IPS-NIHi7 (cell line): ENCODE measurements around the gene IMP4.

ENCODE experiments used
- DNase-seq: peaks from one replicate; pipeline ENCODE4 v3.0.0; 2012; ENCODE audit warnings: mixed read lengths; ENCODE audit errors: extremely low spot score

IMP4 gene

DNA sequence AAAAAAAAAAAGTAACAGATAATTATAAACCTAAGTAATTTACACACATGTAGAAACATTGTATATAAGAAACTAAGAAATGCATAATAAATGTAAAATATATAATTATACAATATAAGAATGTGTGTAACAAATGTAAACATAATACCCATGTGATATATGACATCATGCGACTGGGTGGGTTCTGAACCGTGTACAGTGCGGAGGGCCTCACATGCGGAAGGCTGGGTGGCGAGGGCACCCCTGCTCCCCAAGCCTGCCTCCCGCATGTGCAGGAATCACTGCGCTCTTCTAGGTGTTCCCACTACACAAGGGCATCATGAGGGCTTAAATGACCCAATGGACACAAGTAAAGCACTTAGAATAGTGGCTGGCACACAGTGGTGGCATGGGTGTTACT is 15.2 kb downstream of the IMP4 start:
- DNase-seq, result no peak

DNA sequence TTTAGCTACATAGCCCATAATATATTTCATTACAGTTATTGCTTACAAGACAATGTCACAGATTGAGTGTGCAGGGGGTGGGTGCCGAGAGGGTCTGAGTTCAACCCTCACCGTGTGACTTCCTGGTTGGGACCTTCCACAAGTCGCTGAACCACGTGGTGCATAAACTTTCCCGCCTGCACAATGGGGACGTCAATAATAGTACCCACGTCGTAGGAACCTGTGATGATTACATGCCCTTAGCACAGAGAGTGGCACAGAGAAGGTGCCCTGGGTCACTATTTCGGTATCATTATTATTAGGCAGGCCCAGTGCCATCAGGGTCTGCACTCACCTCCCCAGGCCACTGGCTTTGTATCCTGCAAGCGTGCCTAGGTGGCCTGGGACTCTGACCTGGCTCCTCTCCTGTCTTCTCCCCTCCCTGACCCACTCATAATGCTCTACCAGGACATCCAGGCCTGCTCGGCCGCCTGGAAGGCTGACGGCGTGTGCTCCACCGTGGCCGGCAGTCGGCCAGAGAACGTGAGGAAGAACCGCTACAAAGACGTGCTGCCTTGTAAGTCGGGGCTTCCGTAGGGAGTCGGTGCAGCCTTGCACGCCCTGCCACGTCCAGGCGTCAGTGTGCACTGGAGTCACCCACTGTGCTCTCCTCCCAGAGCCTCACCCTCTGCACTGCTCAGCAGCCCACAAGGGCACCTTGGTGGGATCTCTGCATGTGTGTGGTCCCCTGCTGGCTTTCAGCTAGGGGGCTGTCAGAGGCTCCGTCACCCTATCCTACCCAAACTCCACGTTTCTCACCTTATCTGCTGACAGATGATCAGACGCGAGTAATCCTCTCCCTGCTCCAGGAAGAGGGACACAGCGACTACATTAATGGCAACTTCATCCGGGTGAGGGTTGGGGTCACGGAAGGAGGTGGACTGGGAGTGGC is 16.0 kb downstream of the IMP4 start:
- no peak for DNase-seq

DNA sequence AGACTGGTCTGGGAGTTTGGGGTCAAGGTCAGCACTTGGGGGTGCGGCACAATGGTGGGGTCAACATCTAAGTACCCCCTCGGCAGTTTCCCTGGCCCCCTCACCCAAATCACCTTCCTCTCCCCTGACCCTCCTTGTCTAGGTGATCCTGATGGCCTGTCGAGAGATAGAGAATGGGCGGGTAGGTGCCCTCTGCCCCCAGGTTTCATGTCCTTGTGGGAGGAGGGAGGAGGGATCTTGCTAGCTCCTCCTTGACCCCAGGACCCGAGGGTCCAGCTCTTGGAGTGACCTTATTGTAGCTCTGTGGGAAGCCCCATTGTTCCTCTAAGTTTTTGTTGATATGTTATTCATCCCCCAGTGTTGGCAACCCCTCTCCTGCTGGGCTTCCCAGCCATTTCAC is 16.8 kb downstream of the IMP4 start:
- DNase-seq, result no peak

DNA sequence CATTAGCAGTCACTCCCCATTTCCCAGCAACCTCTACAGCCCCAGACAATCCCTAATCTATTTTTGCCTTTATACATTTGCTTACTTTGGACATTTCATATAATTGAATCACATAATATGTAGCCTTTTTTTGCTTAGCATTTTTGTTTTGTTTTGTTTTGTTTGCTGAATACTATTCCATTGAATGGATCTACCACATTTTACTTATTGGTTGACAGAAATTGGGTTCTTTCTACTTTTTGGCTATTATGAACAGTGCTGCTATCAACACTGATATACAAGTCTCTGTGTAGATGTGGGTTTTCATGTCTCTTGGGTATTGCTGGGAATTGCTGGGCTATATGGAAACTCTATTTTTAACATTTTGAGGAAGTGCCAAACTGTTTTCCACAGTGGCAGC is 20.8 kb downstream of the IMP4 start:
- no peak for DNase-seq

DNA sequence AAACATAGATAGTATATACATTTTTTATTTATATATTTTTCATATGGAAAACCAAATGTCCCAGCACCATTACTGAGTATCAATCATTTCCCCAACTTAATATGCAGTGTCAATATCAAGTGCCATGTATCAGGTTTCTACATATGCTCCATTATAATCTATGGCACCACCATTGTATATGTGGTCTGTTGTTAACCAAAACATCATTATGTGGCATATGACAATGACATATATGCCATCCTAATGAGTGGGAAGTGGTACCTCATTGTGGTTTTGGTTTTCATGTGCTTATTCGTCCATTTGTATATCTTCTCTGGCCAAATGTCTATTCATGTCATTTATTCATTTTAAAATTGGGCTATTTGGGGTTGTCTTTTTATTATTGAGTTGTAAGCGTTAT is 22.4 kb downstream of the IMP4 start:
- no peak for DNase-seq

DNA sequence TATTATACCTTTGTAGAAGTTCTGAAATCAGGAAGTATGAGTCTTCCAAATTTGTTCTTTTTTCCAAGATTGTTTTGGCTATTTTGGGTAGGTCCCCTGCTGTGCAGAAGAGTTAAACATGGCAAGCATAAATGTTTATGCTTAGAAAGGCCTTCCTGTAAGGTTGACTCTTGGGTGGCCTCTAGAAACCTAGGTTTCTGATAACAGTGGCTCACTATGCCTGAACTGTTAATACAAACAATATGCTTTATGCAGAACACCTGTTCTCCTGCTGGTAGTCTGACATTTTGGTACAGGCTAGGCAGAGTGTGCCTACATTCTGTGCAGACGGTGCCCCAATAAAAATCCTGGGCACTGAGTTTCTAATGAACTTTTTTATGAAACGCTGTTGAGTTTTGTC is 23.3 kb downstream of the IMP4 start:
- no peak for DNase-seq

DNA sequence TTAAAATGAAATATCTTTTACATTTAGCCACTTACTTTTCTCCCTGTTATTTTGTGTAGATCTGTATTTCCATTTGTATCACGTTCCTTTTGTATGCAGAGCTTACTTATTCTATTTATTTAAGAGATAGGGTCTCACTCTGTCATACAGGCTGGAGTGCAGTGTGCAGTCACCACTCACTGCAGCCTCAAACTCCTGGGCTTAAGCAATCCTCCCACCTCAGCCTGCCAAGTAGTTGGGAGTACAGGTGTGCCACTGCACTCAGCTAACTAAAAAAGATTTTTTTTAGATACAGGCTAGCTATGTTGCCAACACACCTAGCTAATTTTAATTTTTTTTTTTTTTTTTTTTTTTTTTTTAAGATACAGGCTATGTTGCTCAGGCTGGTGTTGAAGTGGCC is 24.0 kb downstream of the IMP4 start:
- no peak for DNase-seq

DNA sequence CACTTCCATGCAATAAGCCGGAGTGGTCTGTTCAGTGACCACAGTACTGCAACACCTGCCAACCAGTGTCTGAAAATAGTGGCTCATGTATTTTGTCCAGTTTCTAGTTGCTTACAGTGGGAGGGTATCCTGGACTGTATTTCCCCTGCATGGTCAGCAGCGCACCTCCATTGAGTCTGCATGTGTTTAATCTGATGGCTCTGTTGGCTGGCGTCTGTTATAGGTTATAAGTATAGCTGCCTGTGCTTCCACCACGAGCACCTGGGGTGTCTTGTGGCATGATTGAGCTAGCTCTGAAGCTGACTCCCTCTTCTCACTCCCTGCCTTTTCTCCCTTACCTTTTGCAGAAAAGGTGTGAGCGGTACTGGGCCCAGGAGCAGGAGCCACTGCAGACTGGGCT is 26.1 kb downstream of the IMP4 start:
- DNase-seq, result no peak

DNA sequence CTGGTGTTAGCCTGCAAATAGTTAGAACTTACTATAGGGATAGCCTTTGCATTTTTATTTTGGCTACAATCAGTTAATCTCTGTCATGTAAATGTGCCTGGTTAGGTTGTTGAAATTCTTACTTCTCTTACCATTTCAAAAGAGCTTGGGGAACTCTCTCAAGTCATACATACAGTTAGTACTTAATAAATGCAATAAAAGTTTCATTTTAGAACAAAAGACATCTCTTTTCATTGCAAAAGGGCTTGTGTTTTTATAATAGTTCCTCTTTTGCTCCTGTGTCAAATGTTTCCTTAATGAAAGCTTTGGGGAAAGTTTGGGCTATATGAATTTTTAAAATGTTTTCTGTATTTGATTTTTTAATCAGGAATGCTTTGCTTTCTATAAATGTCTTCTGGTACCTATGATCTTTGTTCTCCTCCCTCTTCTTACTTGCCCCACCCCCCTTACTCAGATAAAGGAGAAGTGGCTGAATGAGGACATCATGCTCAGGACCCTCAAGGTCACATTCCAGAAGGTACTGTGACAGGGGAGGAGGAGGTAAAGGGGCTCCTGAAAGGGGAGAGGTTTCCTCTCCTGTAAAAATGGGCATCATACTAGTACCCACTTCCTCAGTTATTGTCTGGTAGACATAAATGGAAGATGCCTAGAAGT is 26.7 kb downstream of the IMP4 start:
- DNase-seq, result no peak

DNA sequence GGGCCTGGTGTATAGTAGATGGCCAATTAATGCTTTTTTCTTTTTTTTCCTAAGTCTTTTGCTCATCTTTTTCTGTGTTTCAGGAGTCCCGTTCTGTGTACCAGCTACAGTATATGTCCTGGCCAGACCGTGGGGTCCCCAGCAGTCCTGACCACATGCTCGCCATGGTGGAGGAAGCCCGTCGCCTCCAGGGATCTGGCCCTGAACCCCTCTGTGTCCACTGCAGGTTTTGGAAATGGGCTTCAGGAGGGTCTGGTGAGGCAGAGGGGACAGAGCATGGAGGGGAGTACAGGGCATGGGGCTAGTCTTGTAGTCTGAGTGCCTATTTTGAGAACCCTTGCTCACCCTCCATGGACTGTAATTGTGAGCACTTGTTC is 27.3 kb downstream of the IMP4 start:
- no peak for DNase-seq

DNA sequence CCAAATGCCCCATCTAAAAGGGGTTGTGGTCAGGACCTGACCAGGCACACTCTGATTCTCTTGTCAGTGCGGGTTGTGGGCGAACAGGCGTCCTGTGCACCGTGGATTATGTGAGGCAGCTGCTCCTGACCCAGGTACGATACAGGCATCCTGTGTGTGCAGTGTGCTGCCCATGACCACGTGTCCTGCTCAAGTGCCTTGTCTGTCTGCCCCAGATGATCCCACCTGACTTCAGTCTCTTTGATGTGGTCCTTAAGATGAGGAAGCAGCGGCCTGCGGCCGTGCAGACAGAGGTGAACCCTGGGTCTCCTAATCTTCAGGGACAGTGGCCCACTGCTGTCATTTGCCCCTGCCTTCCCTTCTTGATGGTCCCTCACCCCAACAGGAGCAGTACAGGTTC is 27.8 kb downstream of the IMP4 start:
- no peak for DNase-seq

DNA sequence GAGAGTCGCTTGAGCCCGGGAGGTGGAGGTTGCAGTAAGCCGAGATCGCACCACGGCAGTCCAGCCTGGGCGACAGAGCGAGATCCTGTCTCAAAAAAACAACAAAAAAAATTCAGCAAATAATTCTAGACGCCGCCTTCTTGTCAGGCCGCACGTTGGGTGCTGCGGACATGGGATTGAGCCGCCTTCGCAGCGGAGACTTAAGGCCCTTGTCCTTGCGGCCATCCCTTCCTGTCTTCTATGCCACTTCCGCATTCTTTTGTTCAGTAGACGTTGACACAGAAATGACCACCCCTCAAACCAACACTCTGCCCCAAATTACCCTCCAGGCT is 29.0 kb downstream of the IMP4 start:
- no peak for DNase-seq

DNA sequence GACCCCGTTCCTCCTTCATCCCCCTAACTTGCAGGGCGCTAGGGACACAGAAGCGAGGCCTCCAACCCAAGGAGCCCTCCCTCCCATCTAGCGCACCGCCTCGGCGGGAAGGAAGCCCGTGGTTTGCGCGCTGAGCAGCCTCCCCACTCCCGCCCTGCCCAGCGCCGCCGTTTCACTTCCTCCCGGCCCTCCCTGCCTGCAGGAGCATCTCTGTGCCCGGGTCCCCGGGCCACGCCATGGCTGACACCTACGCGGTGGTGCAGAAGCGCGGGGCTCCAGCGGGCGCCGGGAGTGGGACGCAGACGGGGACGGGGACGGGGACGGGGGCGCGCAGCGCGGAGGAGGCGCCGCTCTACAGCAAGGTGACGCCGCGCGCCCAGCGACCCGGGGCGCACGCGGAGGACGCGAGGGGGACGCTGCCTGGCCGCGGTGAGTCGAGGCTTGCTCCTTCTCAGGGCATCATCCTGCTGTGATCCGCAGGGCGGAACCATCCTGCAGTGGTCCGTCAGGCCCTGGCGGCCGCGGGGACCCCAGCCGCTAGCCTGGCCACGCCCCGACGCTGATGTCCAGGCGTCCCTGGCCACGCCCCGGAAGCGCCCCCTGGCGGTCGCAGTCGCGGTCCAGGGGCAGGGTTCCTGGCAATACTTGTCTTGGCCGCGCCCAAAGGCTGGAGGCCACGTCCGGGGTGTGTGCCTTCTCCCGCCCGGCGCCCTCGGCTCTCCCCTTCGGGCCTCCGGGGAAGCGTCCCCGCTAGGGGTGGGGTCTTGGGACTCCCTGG is 29.5 kb downstream of the IMP4 start:
- DNase-seq, result peak; percentile 93

DNA sequence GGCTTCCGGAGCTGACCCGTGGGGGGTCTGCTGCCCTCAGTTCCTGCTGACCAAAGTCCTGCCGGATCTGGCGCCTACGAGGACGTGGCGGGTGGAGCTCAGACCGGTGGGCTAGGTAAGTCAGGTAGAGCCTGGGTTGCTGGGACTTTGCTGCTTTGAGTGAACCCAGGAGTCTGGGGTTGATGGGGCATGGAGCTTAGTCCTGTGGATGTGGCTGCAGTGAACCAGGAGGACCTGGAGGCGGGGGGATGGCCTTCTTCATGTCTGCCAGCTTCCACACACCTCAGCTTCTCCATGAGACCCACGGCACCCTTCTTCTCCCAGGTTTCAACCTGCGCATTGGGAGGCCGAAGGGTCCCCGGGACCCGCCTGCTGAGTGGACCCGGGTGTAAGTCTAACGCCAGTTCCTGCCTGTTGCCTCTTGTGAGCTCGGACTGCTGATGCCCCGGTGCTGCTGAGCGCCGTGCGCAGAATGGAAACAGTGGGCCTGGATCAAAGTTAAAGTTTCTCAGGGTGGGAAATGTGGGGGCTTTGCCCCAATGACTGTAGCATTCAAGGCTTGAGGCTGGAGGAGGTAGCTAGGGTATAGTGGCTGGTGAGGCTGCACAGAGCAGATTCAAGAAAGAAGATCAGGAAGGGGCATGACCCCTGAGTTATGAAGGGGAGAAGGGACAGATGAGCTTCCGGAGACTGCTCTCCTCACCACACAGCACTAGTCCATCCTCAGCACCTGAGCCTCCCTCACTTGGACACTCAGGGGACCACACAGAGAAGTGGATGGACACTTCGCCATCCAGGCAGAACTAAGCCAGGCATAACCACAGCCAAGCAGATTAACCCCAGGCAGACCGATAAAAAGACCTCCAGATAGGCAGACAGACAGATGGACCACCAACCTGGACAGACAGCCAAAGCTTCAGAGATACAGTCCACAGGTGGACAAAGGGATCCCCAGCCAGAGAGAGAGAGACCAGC is 30.4 kb downstream of the IMP4 start:
- no peak for DNase-seq

DNA sequence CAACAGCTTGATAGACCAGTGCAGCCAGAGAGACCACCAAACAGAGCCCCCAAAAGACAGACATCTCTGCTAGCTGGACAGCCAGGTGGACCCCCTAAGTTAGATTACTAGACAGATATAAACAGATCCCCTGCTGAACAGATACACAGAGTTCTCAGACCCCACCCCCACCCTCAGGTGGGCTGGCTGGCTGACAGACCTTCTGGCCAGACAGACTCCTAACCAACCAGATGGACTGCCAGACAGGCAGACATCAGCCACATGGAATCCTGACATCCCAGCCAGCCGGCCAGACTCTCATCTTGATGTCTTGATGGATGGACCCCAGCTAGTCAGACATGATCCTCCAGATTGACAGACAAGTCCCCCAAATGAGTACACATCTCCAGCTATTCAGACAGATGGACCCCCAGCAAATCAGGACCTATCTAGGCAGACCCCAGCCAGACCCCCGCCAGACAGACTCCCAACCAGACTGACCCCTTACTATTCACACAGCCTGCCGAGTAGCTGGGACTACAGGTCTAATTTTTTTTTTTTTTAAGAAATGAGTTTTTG is 31.2 kb downstream of the IMP4 start:
- DNase-seq, result no peak

DNA sequence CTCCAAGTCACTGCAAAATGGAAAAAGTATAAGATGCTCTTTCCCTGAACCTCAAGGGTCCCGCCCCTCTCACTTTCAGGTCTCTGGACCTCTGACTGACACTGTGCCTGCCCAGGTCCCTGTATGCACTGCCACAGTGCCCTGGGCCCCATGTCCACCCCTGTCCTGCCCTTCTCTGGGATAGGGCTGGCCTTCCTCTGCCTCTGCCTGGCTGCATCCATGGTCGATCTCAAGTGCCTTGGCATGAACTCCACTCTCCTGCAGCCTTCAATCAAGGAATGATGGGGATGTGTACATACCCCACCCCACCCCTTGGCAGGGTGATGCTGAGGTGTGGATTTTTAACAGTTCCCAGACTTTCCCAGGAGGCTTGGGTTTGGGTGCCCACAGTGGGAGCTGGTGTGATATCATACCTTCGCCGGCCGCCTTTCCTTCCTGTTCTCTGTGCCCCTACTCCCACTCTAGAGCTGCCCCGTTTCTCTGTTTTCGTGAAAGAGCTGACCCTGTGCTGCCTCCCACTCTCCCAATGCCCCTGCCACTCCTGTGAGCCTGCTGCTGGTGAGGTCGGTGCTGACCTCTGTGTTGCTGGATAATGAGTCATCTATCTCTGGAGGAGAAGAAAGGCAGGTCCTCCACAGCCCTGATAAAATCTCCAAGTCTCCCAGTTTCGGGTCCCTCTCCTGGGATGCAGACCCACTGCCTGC is 32.0 kb downstream of the IMP4 start:
- no peak for DNase-seq

DNA sequence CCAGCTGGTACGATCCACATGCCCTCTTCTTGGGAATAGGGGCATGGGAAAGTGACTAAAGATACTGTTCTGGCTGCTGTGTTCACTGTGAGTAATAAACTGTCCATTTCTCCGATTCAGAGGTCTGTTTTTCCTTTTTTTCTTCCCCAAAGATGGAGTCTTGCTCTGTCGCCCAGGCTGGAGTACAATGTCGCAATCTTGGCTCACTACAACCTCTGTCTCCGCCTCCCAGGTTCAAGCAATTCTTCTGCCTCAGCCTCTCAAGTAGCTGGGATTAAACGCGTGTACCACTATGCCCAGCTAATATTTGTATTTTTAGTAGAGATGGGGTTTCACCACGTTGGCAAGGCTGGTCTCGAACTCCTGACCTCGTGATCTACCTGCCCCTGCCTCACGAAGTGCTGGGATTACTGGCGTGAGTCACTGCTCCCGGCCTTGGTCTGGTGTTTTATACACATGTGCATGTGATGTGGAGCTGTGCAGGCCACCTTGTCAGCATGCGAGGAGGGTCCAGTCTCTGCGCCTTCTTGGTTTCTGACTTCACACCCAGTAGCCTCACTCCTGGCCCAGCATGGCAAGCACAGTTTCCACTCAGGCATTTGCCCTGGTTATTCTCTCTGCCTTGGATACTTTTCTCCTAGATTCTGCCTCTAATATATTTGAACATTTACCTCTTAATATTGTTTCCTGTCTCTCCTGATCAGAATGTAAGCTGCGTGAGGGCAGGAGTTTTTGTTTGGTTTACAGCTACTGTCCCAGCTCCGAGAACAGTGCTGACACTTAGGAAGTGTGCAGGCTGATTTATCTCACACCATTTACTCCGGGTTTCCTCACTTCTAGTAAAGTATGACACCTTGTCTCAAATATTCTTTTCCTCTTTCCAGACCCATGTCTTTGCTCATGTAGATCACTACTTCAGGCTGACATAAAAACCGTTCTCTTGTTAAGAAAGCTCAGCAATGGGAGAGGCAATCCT is 32.9 kb downstream of the IMP4 start:
- DNase-seq, result no peak

DNA sequence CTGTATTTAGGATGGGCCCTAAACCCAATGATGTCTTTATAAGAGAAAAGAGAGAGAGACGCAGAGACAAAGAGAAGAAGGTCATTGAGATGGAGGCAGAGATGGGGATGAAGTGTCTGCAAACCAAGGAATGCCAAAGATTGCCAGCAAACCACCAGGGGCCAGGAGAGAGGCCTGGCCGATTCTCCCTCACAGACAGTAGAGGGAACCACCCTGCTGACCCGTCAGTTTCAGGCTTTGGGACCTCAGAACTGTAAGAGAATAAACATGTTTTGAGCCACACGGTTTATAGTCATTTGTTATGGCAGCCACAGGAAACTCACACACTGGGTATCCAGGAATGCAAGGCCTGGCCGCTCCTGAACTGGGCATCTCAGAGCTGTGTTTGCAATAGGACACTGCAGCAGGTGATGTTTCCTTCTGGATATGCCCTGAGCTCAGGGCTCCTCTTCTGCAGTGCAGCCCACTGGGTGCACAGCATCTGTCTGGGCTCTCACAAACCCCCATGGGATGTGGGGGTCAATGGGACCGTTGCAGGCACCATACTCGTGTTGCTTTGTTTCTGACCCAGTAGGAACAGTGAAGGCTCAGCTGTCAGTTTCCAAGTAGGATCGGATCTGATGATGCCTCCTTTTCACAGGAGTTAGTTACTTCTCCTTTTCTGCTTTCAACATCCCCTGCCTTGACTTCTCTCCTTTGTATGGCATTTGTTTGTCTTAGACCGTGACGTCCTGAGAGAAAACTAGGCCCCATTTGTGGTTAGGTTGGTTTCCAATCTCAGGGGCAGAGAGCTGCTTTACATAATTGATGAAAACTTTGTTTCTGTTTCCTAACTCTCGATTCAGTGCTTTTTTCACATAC is 34.0 kb downstream of the IMP4 start:
- no peak for DNase-seq
